ENCODE data around the gene SEM1. TPM values are rescaled to one million over a fixed set of nuclear protein-coding genes. Genes with fewer than 3 reads are reported as not detected.

The SEM1 gene
- total RNA-seq, 1 experiment from 2014 or later, result 116 TPM

DNA sequence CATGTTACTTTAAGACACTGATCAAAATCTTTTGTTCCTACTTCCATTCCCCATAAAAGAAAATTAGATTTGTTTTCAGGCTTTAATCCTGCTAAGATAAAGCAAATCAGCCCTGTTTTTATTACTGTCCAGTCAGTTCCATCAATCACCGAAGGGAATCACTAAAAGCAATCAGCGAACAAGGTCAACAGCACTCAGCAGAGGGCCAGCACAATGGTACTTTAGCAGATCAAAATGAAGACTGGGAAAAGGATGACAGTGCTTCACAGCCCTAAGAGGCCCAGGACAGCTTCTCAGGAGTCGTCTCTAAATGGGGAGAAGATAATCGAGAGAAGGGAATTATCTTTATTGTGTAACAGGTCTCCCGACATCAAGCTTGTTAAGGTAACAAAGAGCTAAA, 32.7 kb downstream of the SEM1 start:
- TF ChIP-seq, protein P1, sequence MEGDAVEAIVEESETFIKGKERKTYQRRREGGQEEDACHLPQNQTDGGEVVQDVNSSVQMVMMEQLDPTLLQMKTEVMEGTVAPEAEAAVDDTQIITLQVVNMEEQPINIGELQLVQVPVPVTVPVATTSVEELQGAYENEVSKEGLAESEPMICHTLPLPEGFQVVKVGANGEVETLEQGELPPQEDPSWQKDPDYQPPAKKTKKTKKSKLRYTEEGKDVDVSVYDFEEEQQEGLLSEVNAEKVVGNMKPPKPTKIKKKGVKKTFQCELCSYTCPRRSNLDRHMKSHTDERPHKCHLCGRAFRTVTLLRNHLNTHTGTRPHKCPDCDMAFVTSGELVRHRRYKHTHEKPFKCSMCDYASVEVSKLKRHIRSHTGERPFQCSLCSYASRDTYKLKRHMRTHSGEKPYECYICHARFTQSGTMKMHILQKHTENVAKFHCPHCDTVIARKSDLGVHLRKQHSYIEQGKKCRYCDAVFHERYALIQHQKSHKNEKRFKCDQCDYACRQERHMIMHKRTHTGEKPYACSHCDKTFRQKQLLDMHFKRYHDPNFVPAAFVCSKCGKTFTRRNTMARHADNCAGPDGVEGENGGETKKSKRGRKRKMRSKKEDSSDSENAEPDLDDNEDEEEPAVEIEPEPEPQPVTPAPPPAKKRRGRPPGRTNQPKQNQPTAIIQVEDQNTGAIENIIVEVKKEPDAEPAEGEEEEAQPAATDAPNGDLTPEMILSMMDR (IDR thresholded peaks at IDR 0.05; ENCODE audit: insufficient read depth in 1 of 2, low read depth in 1 of 2, low read length in 1 of 2, severe bottlenecking in 1 of 2, unreplicated experiment in 1 of 2), result no peak
- ChIA-PET POLR2A (no interaction called here), CTCF (no interaction called here)
- Mint-ChIP-seq H3K4me1 (ENCODE audit: low read depth, unreplicated experiment) (no peaks in the 10 kb centered on the region), H3K27me3 (ENCODE audit: insufficient read depth, unreplicated experiment) (no peaks in the 10 kb centered on the region), H3K27ac (ENCODE audit: unreplicated experiment) (no peak overlapping the region), H3K4me3 (ENCODE audit: unreplicated experiment) (no peak overlapping the region), H3K36me3 (ENCODE audit: insufficient read depth, unreplicated experiment) (peaks cover 27% of the 10 kb centered on the region), H3K9me3 (ENCODE audit: unreplicated experiment) (peaks cover 6% of the 10 kb centered on the region)
- no peak for DNase-seq
- no peaks in the 10 kb centered on the region for H3K27me3 ChIP-seq (replicated peaks; ENCODE audit: control insufficient read depth, insufficient read depth, low read length)
- intact Hi-C loops (cut with micrococcal nuclease; ENCODE audit: unreplicated experiment), result no loop called here
- no peak overlapping the region for H3K4me3 ChIP-seq (ENCODE audit: low read depth, low read length)
- no TSS peak for BruUV-seq (replicated peaks)
- no peaks in the 10 kb centered on the region for H3K36me3 ChIP-seq (ENCODE audit: control insufficient read depth, insufficient read depth, low read length)
- H3K4me1 ChIP-seq, result no peaks in the 10 kb centered on the region
- no peaks in the 10 kb centered on the region for H3K9me3 ChIP-seq

DNA sequence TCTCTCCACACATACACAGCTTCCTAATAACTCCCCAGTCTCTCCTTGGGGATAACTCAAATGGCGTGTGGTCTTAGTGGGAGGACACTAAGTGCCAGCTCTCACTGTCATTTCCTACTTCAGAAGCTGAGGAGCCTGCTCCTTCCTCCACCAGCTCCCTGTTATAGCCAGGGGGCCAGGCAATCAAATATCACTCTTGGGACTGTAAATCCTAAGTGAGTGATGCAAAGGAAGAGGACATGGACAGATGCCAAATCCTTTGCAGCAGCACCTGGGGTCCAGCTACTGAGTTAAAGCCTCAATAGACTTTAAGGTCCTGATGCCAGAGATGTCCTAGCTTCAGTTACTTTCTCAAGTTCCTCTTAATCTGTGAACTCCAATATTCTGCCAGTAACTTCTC, 34.1 kb downstream of the SEM1 start:
- H3K4me3 Mint-ChIP-seq (ENCODE audit: unreplicated experiment), result no peak overlapping the region
- intact Hi-C loops (cut with micrococcal nuclease; ENCODE audit: unreplicated experiment), result no loop called here

DNA sequence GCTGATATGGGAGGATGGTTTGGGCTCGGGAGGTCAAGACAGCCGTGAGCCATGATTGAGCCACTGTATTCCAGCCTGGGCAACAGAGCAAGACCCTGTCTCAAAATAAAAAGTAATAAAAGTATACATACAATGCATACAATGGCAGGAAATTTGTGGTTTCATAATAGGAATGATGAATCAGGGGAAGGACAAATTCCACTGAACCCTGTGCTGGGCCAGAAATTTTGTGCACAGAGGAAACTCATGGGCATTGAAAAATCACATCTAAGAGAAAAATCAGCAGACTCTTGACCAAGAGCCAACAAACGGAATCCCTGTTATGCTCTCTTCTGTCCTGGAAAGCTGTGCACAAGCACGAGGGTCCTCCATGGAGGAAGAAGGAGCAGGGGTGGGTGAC, 35.1 kb downstream of the SEM1 start:
- Histone ChIP-seq H3K36me3 (ENCODE audit: control insufficient read depth, insufficient read depth, low read length) (no peaks in the 10 kb centered on the region), H3K9me3 (no peaks in the 10 kb centered on the region), H3K4me1 (no peaks in the 10 kb centered on the region), H3K4me3 (ENCODE audit: low read depth, low read length) (no peak overlapping the region), H3K27me3 (replicated peaks; ENCODE audit: control insufficient read depth, insufficient read depth, low read length) (no peaks in the 10 kb centered on the region)
- Mint-ChIP-seq H3K36me3 (ENCODE audit: insufficient read depth, unreplicated experiment) (peaks cover 24% of the 10 kb centered on the region), H3K27me3 (ENCODE audit: insufficient read depth, unreplicated experiment) (no peaks in the 10 kb centered on the region), H3K9me3 (ENCODE audit: unreplicated experiment) (no peaks in the 10 kb centered on the region), H3K4me1 (ENCODE audit: low read depth, unreplicated experiment) (no peaks in the 10 kb centered on the region), H3K27ac (ENCODE audit: unreplicated experiment) (no peak overlapping the region), H3K4me3 (ENCODE audit: unreplicated experiment) (no peak overlapping the region)
- BruUV-seq (replicated peaks), result no TSS peak
- intact Hi-C loops (cut with micrococcal nuclease; ENCODE audit: unreplicated experiment), result no loop called here
- ChIA-PET CTCF (no interaction called here), POLR2A (no interaction called here)
- TF ChIP-seq, protein P1 (IDR thresholded peaks at IDR 0.05; ENCODE audit: insufficient read depth in 1 of 2, low read depth in 1 of 2, low read length in 1 of 2, severe bottlenecking in 1 of 2, unreplicated experiment in 1 of 2), result no peak
- no peak for DNase-seq

More for the DNA sequence above, 34.1 kb downstream of the SEM1 start:
- ChIA-PET CTCF (no interaction called here), POLR2A (no interaction called here)
- H3K27ac Mint-ChIP-seq (ENCODE audit: unreplicated experiment), result no peak overlapping the region
- H3K9me3 Mint-ChIP-seq (ENCODE audit: unreplicated experiment), result no peaks in the 10 kb centered on the region
- H3K4me1 Mint-ChIP-seq (ENCODE audit: low read depth, unreplicated experiment), result no peaks in the 10 kb centered on the region
- no TSS peak for BruUV-seq (replicated peaks)
- H3K27me3 Mint-ChIP-seq (ENCODE audit: insufficient read depth, unreplicated experiment), result no peaks in the 10 kb centered on the region
- H3K36me3 ChIP-seq (ENCODE audit: control insufficient read depth, insufficient read depth, low read length), result no peaks in the 10 kb centered on the region
- peaks cover 24% of the 10 kb centered on the region for H3K36me3 Mint-ChIP-seq (ENCODE audit: insufficient read depth, unreplicated experiment)
- TF ChIP-seq, protein P1 (IDR thresholded peaks at IDR 0.05; ENCODE audit: insufficient read depth in 1 of 2, low read depth in 1 of 2, low read length in 1 of 2, severe bottlenecking in 1 of 2, unreplicated experiment in 1 of 2), result no peak
- no peaks in the 10 kb centered on the region for H3K9me3 ChIP-seq
- no peak overlapping the region for H3K4me3 ChIP-seq (ENCODE audit: low read depth, low read length)
- no peak for DNase-seq
- no peaks in the 10 kb centered on the region for H3K27me3 ChIP-seq (replicated peaks; ENCODE audit: control insufficient read depth, insufficient read depth, low read length)
- no peaks in the 10 kb centered on the region for H3K4me1 ChIP-seq
